ENCODE measurements around the gene MTCL1.

MTCL1 gene

GRCh38 chr18:8688216-8688800, 17.0 kb upstream of the MTCL1 start:
- DNase-seq: no peak

- no peak for DNase-seq
Measured at GRCh38 chr18:8688816-8689215, 16.5 kb upstream of the MTCL1 start.

GRCh38 chr18:8689517-8689916, 15.8 kb upstream of the MTCL1 start:
- no peak for DNase-seq

- DNase-seq: no peak
Measured at GRCh38 chr18:8694891-8695290, 10.5 kb upstream of the MTCL1 start.

GRCh38 chr18:8695932-8696517, 9.3 kb upstream of the MTCL1 start:
- DNase-seq: no peak

- DNase-seq: peak; percentile 78
Measured at GRCh38 chr18:8696749-8697211, 8.6 kb upstream of the MTCL1 start.

GRCh38 chr18:8699126-8699525, 6.2 kb upstream of the MTCL1 start:
- no peak for DNase-seq

GRCh38 chr18:8699948-8700347, 5.4 kb upstream of the MTCL1 start:
- DNase-seq: no peak

GRCh38 chr18:8701546-8702118, 3.7 kb upstream of the MTCL1 start:
- no peak for DNase-seq

- no peak for DNase-seq
Measured at GRCh38 chr18:8702668-8703067, 2.7 kb upstream of the MTCL1 start.

- no peak for DNase-seq
Measured at GRCh38 chr18:8703092-8703709, 2.2 kb upstream of the MTCL1 start.

GRCh38 chr18:8703781-8704301, 1.5 kb upstream of the MTCL1 start:
- no peak for DNase-seq

- peak; percentile 79 for DNase-seq
Measured at GRCh38 chr18:8704361-8705237, 757 bp upstream of the MTCL1 start.

GRCh38 chr18:8705961-8706790, 820 bp downstream of the MTCL1 start:
- DNase-seq: peak; percentile 8

GRCh38 chr18:8706791-8707555, 1.6 kb downstream of the MTCL1 start:
- no peak for DNase-seq

- DNase-seq: no peak
Measured at GRCh38 chr18:8707556-8708300, 2.4 kb downstream of the MTCL1 start.

- no peak for DNase-seq
Measured at GRCh38 chr18:8708670-8709069, 3.3 kb downstream of the MTCL1 start.

- no peak for DNase-seq
Measured at GRCh38 chr18:8709248-8710059, 4.1 kb downstream of the MTCL1 start.

- no peak for DNase-seq
Measured at GRCh38 chr18:8711736-8712135, 6.4 kb downstream of the MTCL1 start.

- DNase-seq: no peak
Measured at GRCh38 chr18:8713691-8714090, 8.3 kb downstream of the MTCL1 start.
